Activated naive CD8-positive, alpha-beta T cell treated with anti-CD3 and anti-CD28 coated beads, Interleukin-2, amount 10 ng/mL, durations not matched to agents 7 days and 5 days (primary cell): Measurements from ENCODE around the gene TPO. TPM values are rescaled to one million over a fixed set of nuclear protein-coding genes. Genes with fewer than 3 reads are reported as not detected.

Experiments
- ATAC-seq: fragments of 150-1000 bp; cut with Tn5 transposase; one replicate; pipeline ENCODE4 v1.10.0; 2021; ENCODE audit warnings: low read depth, moderate library complexity
- POLR2A ChIA-PET: fragments of 350-600 bp; sonication (Branson Sonifier 250); formaldehyde crosslinking; loops from one replicate; lab custom pipeline; 2021; ENCODE audit warnings: antibody characterized with exemption; lab: Charles Lee
- DNase-seq: peaks from one replicate; pipeline ENCODE4 v3.0.0; 2021
- H3K27ac Mint-ChIP-seq: one replicate; pipeline ENCODE4 v1.8.0; 2022; ENCODE audit warnings: mild to moderate bottlenecking, mixed read lengths
- H3K27me3 Mint-ChIP-seq: one replicate; pipeline ENCODE4 v1.8.0; 2022; ENCODE audit warnings: mild to moderate bottlenecking, moderate library complexity, mixed read lengths
- H3K36me3 Mint-ChIP-seq: one replicate; pipeline ENCODE4 v1.8.0; 2021; ENCODE audit warnings: mild to moderate bottlenecking, mixed read lengths
- H3K4me1 Mint-ChIP-seq: one replicate; pipeline ENCODE4 v1.8.0; 2021; ENCODE audit warnings: mixed read lengths
- H3K4me3 Mint-ChIP-seq: one replicate; pipeline ENCODE4 v1.8.0; 2022; ENCODE audit warnings: mild to moderate bottlenecking, moderate library complexity, mixed read lengths
- H3K9me3 Mint-ChIP-seq: one replicate; pipeline ENCODE4 v1.8.0; 2021; ENCODE audit warnings: mixed read lengths
- total RNA-seq, 2 experiments: library from RNA; stranded (reverse); gene quantifications; one replicate each; pipeline ENCODE4 v1.2.3, GENCODE V29; 2021

TPO gene
- total RNA-seq, 2 experiments from 2014 or later: not detected

DNA sequence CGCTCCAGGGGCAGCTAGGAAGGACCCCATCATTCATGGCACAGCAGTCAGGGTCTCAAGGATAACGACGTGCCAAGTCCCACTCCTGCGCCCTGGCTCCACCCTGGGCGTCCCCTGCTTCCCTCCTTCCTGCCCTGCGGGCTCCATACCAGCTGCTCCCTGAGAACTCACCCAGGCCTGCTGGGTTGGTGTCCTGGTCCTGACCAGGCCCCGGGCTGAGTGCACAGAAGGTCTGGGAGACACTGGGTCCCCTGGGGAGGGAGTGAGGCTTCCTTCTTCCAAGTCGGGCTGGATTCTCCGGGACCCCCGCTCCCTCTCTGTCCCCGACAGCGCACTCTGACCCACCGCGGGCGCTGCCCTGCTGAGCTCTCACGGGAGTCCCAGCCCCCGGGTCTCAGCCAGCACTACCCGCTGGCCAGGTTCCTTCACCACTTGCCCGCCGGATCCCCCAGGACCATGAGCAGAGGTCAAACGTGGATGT, 170.8 kb downstream of the TPO start:
- POLR2A ChIA-PET: no interaction called here
- Mint-ChIP-seq H3K4me3 (no peak overlapping the region), H3K36me3 (no peaks in the 10 kb centered on the region), H3K9me3 (no peaks in the 10 kb centered on the region), H3K4me1 (no peaks in the 10 kb centered on the region), H3K27me3 (no peaks in the 10 kb centered on the region), H3K27ac (no peak overlapping the region)
- ATAC-seq (no peak), DNase-seq (peak; percentile 10)

- no peak for ATAC-seq
- H3K4me1 Mint-ChIP-seq: no peaks in the 10 kb centered on the region
- H3K27me3 Mint-ChIP-seq: no peaks in the 10 kb centered on the region
- H3K36me3 Mint-ChIP-seq: no peaks in the 10 kb centered on the region
- H3K27ac Mint-ChIP-seq: no peak overlapping the region
- no peak overlapping the region for H3K4me3 Mint-ChIP-seq
- H3K9me3 Mint-ChIP-seq: no peaks in the 10 kb centered on the region
- DNase-seq: peak; percentile 4
- POLR2A ChIA-PET: no interaction called here
Measured at GRCh38 chr2:1584691-1585485, 171.6 kb downstream of the TPO start.

DNA sequence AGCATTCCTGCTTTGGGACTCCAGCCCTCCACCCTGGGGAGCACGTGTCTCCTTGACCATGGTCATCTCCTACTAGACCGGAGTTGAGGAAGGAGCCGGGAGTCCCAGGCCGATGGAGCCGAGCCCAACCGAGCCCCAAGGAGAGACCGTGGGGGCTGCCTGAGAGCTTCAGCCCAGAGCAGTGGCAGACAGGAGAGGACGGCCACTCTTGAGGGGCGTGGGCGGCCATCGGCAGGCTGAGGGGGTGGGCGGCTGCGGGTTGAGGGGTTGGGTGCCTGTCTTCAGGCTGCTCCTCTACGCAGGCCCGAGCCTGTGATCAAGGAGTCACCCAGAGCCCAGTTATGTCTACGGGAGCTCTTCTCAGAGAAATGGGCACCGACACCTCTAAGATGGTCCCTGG, 172.4 kb downstream of the TPO start:
- POLR2A ChIA-PET: no interaction called here
- H3K36me3 Mint-ChIP-seq: no peaks in the 10 kb centered on the region
- DNase-seq: no peak

GRCh38 chr2:1586251-1586922, 173.1 kb downstream of the TPO start:
- no peak overlapping the region for H3K4me3 Mint-ChIP-seq
- peak; percentile 5 for DNase-seq
- H3K36me3 Mint-ChIP-seq: no peaks in the 10 kb centered on the region
- no peaks in the 10 kb centered on the region for H3K27me3 Mint-ChIP-seq
- no peak overlapping the region for H3K27ac Mint-ChIP-seq
- H3K4me1 Mint-ChIP-seq: no peaks in the 10 kb centered on the region
- POLR2A ChIA-PET: no interaction called here
- ATAC-seq: no peak
- H3K9me3 Mint-ChIP-seq: no peaks in the 10 kb centered on the region

More for the DNA sequence above, 172.4 kb downstream of the TPO start:
- no peak overlapping the region for H3K27ac Mint-ChIP-seq
- H3K4me3 Mint-ChIP-seq: no peak overlapping the region
- no peaks in the 10 kb centered on the region for H3K27me3 Mint-ChIP-seq
- H3K4me1 Mint-ChIP-seq: no peaks in the 10 kb centered on the region
- no peak for ATAC-seq
- H3K9me3 Mint-ChIP-seq: no peaks in the 10 kb centered on the region

DNA sequence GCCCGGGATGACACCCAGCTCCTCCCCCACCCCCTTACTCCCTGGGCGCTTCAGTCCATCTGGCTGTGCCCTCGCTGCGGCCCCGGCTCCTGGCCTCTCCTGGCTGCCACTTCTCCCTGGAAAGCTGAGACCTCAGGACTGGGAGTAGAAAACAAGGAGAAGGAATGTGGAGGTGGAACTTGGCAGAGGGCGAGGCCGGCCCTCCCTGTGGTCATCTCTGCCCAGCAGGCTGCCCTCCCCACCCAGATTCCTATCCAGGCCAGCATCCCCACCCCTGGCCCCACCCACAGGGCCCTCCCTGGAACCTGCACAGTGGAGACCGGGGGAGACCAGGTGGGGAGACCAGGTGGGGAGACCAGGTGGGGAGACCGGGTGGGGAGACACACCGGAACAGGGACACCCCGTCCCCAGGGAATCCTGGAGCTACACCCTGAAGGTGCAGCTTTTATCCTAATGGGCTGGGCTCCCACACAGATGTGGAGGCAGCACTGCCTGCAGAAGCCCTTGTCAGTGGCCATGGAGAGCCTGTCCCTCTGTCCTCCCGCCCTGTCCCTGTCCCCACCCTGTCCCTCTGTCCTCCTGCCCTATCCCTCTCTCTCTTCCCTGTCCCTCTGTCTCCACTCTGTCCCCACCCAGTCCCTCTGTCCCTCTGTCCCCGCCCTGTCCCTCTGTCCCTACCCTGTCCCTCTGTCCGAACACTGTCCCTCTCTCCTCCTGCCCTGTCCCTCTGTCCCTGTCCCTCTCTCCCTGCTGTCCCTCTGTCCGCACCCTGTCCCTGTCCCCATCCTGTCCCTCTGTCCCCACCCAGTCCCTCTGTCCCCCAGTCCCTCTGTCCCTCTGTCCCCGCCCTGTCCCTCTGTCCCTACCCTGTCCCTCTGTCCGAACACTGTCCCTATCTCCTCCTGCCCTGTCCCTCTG, 173.9 kb downstream of the TPO start:
- DNase-seq (peak; percentile 11), ATAC-seq (no peak)
- POLR2A ChIA-PET: no interaction called here
- no peaks in the 10 kb centered on the region for H3K27me3 Mint-ChIP-seq
- no peaks in the 10 kb centered on the region for H3K4me1 Mint-ChIP-seq
- H3K27ac Mint-ChIP-seq: no peak overlapping the region
- H3K9me3 Mint-ChIP-seq: no peaks in the 10 kb centered on the region
- H3K36me3 Mint-ChIP-seq: no peaks in the 10 kb centered on the region
- no peak overlapping the region for H3K4me3 Mint-ChIP-seq

DNA sequence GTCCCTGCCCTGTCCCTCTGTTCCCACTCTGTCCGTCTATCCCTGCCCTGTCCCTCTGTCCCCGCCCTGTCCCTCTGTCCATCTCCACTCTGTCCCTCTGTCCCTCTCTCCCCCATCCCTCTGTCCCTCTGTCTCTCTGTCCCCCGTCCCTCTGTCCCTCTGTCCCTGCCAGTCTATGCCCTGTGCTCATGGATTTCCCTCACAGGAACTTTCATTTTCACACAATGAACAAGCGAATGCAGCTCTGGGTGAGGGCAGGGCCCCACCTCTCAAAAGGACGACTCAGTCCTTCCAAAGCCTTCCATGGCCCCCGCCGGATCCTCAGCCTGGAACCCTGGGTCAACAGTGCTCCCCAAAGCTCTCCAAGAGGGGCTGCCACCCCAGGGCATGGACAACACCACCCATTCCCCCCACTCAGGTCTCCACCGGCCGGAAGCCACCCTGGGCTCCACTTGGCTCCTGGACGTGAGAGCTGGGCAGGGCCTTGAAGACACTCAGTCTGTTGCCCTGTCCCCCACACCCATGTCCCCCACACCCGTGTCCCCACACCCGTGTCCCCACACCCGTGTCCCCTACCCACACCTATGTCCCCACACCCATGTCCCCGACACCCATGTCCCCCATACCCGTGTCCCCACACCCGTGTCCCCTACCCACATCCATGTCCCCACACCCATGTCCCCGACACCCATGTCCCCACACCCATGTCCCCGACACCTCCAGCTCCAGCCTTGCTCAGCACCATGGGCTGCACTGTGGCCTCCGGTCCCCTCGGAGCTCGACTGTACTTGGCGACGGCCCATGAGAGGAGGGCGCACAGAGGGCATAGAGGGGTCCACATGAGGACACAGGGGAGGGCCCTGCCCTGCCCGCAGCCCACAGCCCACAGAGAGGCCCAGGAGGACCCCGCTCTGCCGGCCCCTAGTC, 175.1 kb downstream of the TPO start:
- DNase-seq (no peak), ATAC-seq (no peak)
- Mint-ChIP-seq H3K27me3 (peaks cover 2% of the 10 kb centered on the region), H3K4me1 (no peaks in the 10 kb centered on the region), H3K36me3 (no peaks in the 10 kb centered on the region), H3K27ac (no peak overlapping the region), H3K9me3 (no peaks in the 10 kb centered on the region), H3K4me3 (no peak overlapping the region)
- POLR2A ChIA-PET: no interaction called here

DNA sequence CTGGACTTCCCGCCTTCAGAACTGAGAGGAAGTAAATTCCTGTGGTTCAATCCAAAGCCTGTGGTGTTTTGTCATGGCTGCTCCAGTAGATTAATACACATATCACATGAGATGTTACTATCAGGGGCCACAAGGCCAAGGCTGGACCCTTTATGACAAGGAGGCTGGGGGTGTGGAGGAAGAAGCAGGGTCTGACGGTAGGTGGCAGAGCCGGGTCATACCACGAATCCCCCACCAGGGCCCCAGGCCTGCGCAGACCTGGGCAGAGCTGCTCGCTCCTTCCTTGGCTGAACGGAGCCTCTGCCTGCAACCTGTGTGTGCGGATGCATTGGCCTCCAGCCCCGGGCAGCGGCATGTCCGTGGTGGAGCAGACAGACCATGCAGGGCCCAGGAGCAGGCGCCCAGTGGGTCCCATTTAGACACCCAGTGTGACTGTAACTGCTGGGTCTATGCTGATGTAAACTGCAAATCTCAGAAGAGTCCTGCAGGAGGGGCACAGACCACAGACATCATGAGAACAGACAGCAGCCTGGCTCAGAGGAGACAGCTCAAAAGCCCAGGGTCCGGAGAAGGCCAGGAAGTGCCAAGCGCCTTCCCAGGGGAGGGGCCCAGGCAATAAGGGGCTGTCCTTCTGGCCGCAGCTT, 175.8 kb downstream of the TPO start:
- H3K9me3 Mint-ChIP-seq: no peaks in the 10 kb centered on the region
- peaks cover 2% of the 10 kb centered on the region for H3K4me1 Mint-ChIP-seq
- ATAC-seq: no peak
- no peak overlapping the region for H3K27ac Mint-ChIP-seq
- H3K36me3 Mint-ChIP-seq: no peaks in the 10 kb centered on the region
- POLR2A ChIA-PET: no interaction called here
- peaks cover 3% of the 10 kb centered on the region for H3K27me3 Mint-ChIP-seq
- H3K4me3 Mint-ChIP-seq: no peak overlapping the region
- DNase-seq: no peak

DNA sequence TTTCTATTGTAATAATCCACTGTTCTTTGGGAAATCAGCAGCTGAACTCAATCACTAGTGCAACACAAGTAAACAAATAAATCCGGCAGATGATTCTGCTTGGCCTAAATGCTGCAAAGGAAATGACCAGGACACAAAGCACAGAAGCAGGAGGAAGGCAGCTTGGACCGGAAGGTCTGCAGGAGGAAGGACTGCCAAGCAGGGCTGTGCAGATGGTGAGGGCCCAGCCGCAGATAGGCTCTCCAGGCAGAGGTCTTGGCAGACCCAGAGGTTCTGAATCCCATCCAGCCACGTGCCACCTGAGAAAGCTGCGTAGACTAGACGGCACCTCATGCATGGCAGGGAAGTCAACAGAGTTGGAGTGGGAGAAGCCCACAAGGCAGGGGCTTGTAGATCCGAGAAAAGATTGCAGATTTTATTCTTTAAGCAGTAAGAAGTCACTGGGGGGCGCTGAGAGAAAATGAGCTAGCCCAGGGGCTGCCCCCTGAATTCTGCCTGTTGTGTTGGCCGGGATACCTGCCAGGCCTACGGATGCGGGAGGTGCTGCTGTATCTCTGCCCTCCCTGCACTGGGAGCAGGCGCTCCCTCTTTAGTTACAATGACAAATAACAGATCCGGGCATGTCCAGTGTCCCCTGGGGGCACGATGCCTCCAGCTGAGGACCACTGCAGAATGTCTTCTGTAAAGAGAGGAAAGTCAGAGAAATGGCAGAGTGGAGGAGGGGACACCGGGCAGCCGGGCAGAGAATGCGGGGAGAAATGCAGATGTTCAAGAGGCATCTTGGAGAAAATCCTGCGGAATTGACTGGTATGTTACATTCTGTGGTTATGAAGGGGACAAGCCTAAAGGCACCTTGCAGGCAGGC, 177.6 kb downstream of the TPO start:
- H3K27ac Mint-ChIP-seq: no peak overlapping the region
- no peak overlapping the region for H3K4me3 Mint-ChIP-seq
- POLR2A ChIA-PET: no interaction called here
- H3K9me3 Mint-ChIP-seq: no peaks in the 10 kb centered on the region
- H3K36me3 Mint-ChIP-seq: no peaks in the 10 kb centered on the region
- peaks cover 3% of the 10 kb centered on the region for H3K4me1 Mint-ChIP-seq
- DNase-seq (no peak), ATAC-seq (no peak)
- H3K27me3 Mint-ChIP-seq: peaks cover 3% of the 10 kb centered on the region

DNA sequence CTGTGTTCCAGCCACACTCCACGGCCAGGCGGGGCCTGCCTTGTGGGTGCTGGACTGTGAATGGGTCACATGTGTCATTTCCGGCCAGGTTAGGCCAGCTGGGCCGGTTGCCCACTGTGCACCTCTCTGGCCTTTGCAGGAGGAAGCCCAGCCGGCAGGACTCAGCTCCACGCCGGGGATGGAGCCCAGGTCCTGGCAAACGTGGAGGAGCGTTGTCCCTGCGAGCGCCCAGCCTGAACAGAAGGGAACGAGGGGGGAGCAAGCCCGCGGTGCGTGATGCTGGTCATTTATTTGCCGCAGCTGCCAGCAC, 178.2 kb downstream of the TPO start:
- Mint-ChIP-seq H3K27ac (no peak overlapping the region), H3K36me3 (no peaks in the 10 kb centered on the region), H3K27me3 (peaks cover 3% of the 10 kb centered on the region), H3K9me3 (no peaks in the 10 kb centered on the region), H3K4me1 (peaks cover 3% of the 10 kb centered on the region), H3K4me3 (no peak overlapping the region)
- no peak for ATAC-seq
- no peak for DNase-seq
- POLR2A ChIA-PET: no interaction called here
